Activated CD4-positive, alpha-beta T cell treated with anti-CD3 and anti-CD28 coated beads for 36 hours (primary cell): ENCODE results near the gene CSE1L. TPM values are rescaled to one million over a fixed set of nuclear protein-coding genes. Genes with fewer than 3 reads are reported as not detected.
"Not testable (repeated sequence)": the region's sequence is repeated elsewhere in the genome, so short reads cannot be mapped to it uniquely, and the experiment has no call there.

Source experiments
- ATAC-seq: fragments of 200-7000 bp; cut with Tn5 transposase; one replicate; pipeline ENCODE4 v1.10.0; 2021; ENCODE audit warnings: mild to moderate bottlenecking, moderate library complexity
- CTCF ChIA-PET: fragments of 350-600 bp; sonication (Branson Sonifier 250); formaldehyde crosslinking; loops from one replicate; lab custom pipeline; 2021; ENCODE audit warnings: antibody characterized with exemption; lab: Charles Lee
- POLR2A ChIA-PET: fragments of 350-600 bp; sonication (Branson Sonifier 250); formaldehyde crosslinking; loops from one replicate; lab custom pipeline; 2021; ENCODE audit warnings: antibody characterized with exemption, inconsistent platforms; lab: Charles Lee
- DNase-seq: peaks from one replicate; pipeline ENCODE4 v3.0.0-alpha.2; 2020
- H3K27ac Mint-ChIP-seq: one replicate; pipeline ENCODE4 v1.8.0; 2021; ENCODE audit warnings: mixed read lengths
- H3K27me3 Mint-ChIP-seq: one replicate; pipeline ENCODE4 v1.8.0; 2021; ENCODE audit warnings: mixed read lengths
- H3K36me3 Mint-ChIP-seq: one replicate; pipeline ENCODE4 v1.8.0; 2021; ENCODE audit warnings: low read depth, mixed read lengths
- H3K4me1 Mint-ChIP-seq: one replicate; pipeline ENCODE4 v1.8.0; 2021; ENCODE audit warnings: mixed read lengths
- H3K4me3 Mint-ChIP-seq: one replicate; pipeline ENCODE4 v1.8.0; 2021; ENCODE audit warnings: mild to moderate bottlenecking, moderate library complexity, mixed read lengths
- H3K9me3 Mint-ChIP-seq: one replicate; pipeline ENCODE4 v1.8.0; 2021; ENCODE audit warnings: low read depth, mixed read lengths
- intact Hi-C, 2 experiments: fragments of 100-400 bp; cut with DNase I in 1 of 2; cut with micrococcal nuclease in 1 of 2; formaldehyde crosslinking; loops; one replicate each; pipeline versions ENCODE4 v1.14.2 to v1.15.1; 2022 to 2024; cut with DNase I, micrococcal nuclease
- total RNA-seq, 2 experiments: library from RNA; stranded (reverse); gene quantifications; one replicate each; pipeline ENCODE4 v1.2.3, GENCODE V29; 2021

CSE1L gene
- total RNA-seq, 2 experiments from 2014 or later = 119 to 126 TPM

- no peaks in the 10 kb centered on the region for H3K27me3 Mint-ChIP-seq
- H3K27ac Mint-ChIP-seq = peak overlapping the region; percentile 49
- ChIA-PET CTCF (interaction anchor here (0.9 to 15.1 kb wide), 14 partner anchors 10 to 88 kb away, joined by 3 to 166 read pairs (median 4); partner anchors contain the start of gene DDX27), POLR2A (no interaction called here)
- intact Hi-C loops = loop anchor here (1.0 to 5.0 kb wide), 3 partner anchors 34 to 84 kb away; partner anchors contain the start of gene STAU1 (in 1 of the 2)
- H3K4me3 Mint-ChIP-seq = no peak overlapping the region
- peaks cover 24% of the 10 kb centered on the region for H3K36me3 Mint-ChIP-seq
- DNase-seq (no peak), ATAC-seq (no peak)
- peaks cover 4% of the 10 kb centered on the region for H3K4me1 Mint-ChIP-seq
- H3K9me3 Mint-ChIP-seq = no peaks in the 10 kb centered on the region
These were observed 87.5 kb downstream of the CSE1L start for GRCh38 chr20:49133571-49133970.

GRCh38 chr20:49134797-49135196 lies 88.7 kb downstream of the CSE1L start:
- H3K9me3 Mint-ChIP-seq, POLR2A ChIA-PET, DNase-seq, H3K4me3 Mint-ChIP-seq, H3K4me1 Mint-ChIP-seq, ATAC-seq, H3K27me3 Mint-ChIP-seq: not testable (repeated sequence)
- intact Hi-C loops = loop anchor here in 1 of 2 experiments (5.0 kb wide), 1 partner anchor 33 kb away; no protein-coding TSS in a partner anchor
- H3K36me3 Mint-ChIP-seq = peaks cover 25% of the 10 kb centered on the region
- CTCF ChIA-PET = interaction anchor here (0.8 to 15.1 kb wide), 7 partner anchors 12 to 87 kb away, joined by 3 to 166 read pairs (median 4); partner anchors contain the start of gene DDX27
- H3K27ac Mint-ChIP-seq = peak overlapping the region; percentile 28

- Mint-ChIP-seq H3K4me1 (peaks cover 6% of the 10 kb centered on the region), H3K9me3 (no peaks in the 10 kb centered on the region), H3K27me3 (no peaks in the 10 kb centered on the region), H3K4me3 (no peak overlapping the region), H3K36me3 (peaks cover 15% of the 10 kb centered on the region), H3K27ac (no peak overlapping the region)
- DNase-seq = no peak
- CTCF ChIA-PET = interaction anchor here (0.6 to 15.1 kb wide), 5 partner anchors 40 to 87 kb away, joined by 3 to 166 read pairs (median 4); partner anchors contain the start of gene DDX27
- POLR2A ChIA-PET = interaction anchor here (0.6 kb wide), 1 partner anchor 27 kb away, joined by 6 read pairs; no protein-coding TSS in a partner anchor
- intact Hi-C loops = no loop called here
- ATAC-seq = no peak
These were observed 90.9 kb downstream of the CSE1L start for GRCh38 chr20:49136817-49137571.

- POLR2A ChIA-PET = no interaction called here
These were observed 92.3 kb downstream of the CSE1L start for GRCh38 chr20:49138431-49138830.

GRCh38 chr20:49140411-49140810 lies 94.3 kb downstream of the CSE1L start:
- ATAC-seq (no peak), DNase-seq (no peak)
- no peaks in the 10 kb centered on the region for H3K27me3 Mint-ChIP-seq
- H3K36me3 Mint-ChIP-seq = peaks cover 18% of the 10 kb centered on the region
- POLR2A ChIA-PET = no interaction called here
- no peak overlapping the region for H3K27ac Mint-ChIP-seq
- peaks cover 11% of the 10 kb centered on the region for H3K4me1 Mint-ChIP-seq
- CTCF ChIA-PET = interaction anchor here (1.3 to 15.1 kb wide), 2 partner anchors 76 to 123 kb away, joined by 4 to 166 read pairs; partner anchors contain the start of gene DDX27
- H3K9me3 Mint-ChIP-seq = no peaks in the 10 kb centered on the region
- intact Hi-C loops = no loop called here
- no peak overlapping the region for H3K4me3 Mint-ChIP-seq

More at GRCh38 chr20:49138431-49138830, 92.3 kb downstream of the CSE1L start:
- H3K4me1 Mint-ChIP-seq = peaks cover 3% of the 10 kb centered on the region
- ATAC-seq (no peak), DNase-seq (no peak)
- H3K27ac Mint-ChIP-seq = peak overlapping the region; percentile 63
- CTCF ChIA-PET = interaction anchor here (0.9 to 15.1 kb wide), 3 partner anchors 51 to 78 kb away, joined by 3 to 166 read pairs (median 3); partner anchors contain the start of gene DDX27
- no peaks in the 10 kb centered on the region for H3K9me3 Mint-ChIP-seq
- H3K4me3 Mint-ChIP-seq = no peak overlapping the region
- no peaks in the 10 kb centered on the region for H3K27me3 Mint-ChIP-seq
- H3K36me3 Mint-ChIP-seq = peaks cover 12% of the 10 kb centered on the region
- intact Hi-C loops = no loop called here

GRCh38 chr20:49140834-49141233 lies 94.7 kb downstream of the CSE1L start:
- no peak for ATAC-seq
- CTCF ChIA-PET = no interaction called here
- intact Hi-C loops = no loop called here

More at GRCh38 chr20:49140834-49141233, 94.7 kb downstream of the CSE1L start:
- peaks cover 11% of the 10 kb centered on the region for H3K4me1 Mint-ChIP-seq
- POLR2A ChIA-PET = no interaction called here
- H3K27me3 Mint-ChIP-seq = no peaks in the 10 kb centered on the region
- H3K27ac Mint-ChIP-seq = peak overlapping the region; percentile 13
- no peak overlapping the region for H3K4me3 Mint-ChIP-seq
- peaks cover 18% of the 10 kb centered on the region for H3K36me3 Mint-ChIP-seq
- H3K9me3 Mint-ChIP-seq = no peaks in the 10 kb centered on the region
- DNase-seq = no peak

Other genes with a start within 250 kb of the CSE1L start
- 10 to 100 TPM; 36.5 to 39.2 TPM for gene PREX1, start 218.3 kb upstream of the CSE1L start, total RNA-seq
- 10 to 100 TPM; 19.3 to 20.5 TPM for gene ARFGEF2, start 124.6 kb upstream of the CSE1L start, total RNA-seq
- gene STAU1, start 142.0 kb downstream of the CSE1L start, total RNA-seq = 10 to 100 TPM; 72.6 to 83.7 TPM
- 10 to 100 TPM; 48.5 to 54.0 TPM for gene DDX27, start 173.1 kb downstream of the CSE1L start, total RNA-seq
- 10 to 100 TPM; 36.4 to 43.8 TPM for gene ZNFX1, start 231.7 kb downstream of the CSE1L start, total RNA-seq